Left ventricle myocardium superior (tissue), 1 donor: ENCODE results near the gene SOX13. TPM values are rescaled to one million over a fixed set of nuclear protein-coding genes. Genes with fewer than 3 reads are reported as not detected.
"Not testable (repeated sequence)": the region's sequence is repeated elsewhere in the genome, so short reads cannot be mapped to it uniquely, and the experiment has no call there.

Experiments
- ATAC-seq: fragments of 200-7000 bp; cut with Tn5 transposase; one replicate; pipeline ENCODE4 v1.9.1; 2020; ENCODE audit warnings: mild to moderate bottlenecking, moderate library complexity
- DNase-seq: peaks from one replicate; pipeline ENCODE4 v3.0.0-alpha.2; 2020
- intact Hi-C: fragments of 100-400 bp; cut with micrococcal nuclease; formaldehyde crosslinking; loops from one replicate; pipeline ENCODE4 v1.11.0; 2022
- long read RNA-seq: library from polyadenylated mRNA; unstranded; transcript quantifications from one replicate; pipeline ENCODE4 v2.0.0, GENCODE V29; 2021
- total RNA-seq: library from RNA; stranded (reverse); fragmentation: NEBNext Ultra II Directional; extraction: Animal tissue kit (Norgen Biotek cat#: 25700); gene quantifications from one replicate; pipeline ENCODE4 v1.2.1, GENCODE V29; 2021
- donor health status: DM: no; HTN: yes; CAD: no; lungs with severe emphysema.

The SOX13 gene
- 12.7 TPM for total RNA-seq
- long read RNA-seq, partial matches to known transcripts: 0 of 2 reads
- long read RNA-seq, other reads (novel, unspliced or antisense): 2 of 2 reads

DNA sequence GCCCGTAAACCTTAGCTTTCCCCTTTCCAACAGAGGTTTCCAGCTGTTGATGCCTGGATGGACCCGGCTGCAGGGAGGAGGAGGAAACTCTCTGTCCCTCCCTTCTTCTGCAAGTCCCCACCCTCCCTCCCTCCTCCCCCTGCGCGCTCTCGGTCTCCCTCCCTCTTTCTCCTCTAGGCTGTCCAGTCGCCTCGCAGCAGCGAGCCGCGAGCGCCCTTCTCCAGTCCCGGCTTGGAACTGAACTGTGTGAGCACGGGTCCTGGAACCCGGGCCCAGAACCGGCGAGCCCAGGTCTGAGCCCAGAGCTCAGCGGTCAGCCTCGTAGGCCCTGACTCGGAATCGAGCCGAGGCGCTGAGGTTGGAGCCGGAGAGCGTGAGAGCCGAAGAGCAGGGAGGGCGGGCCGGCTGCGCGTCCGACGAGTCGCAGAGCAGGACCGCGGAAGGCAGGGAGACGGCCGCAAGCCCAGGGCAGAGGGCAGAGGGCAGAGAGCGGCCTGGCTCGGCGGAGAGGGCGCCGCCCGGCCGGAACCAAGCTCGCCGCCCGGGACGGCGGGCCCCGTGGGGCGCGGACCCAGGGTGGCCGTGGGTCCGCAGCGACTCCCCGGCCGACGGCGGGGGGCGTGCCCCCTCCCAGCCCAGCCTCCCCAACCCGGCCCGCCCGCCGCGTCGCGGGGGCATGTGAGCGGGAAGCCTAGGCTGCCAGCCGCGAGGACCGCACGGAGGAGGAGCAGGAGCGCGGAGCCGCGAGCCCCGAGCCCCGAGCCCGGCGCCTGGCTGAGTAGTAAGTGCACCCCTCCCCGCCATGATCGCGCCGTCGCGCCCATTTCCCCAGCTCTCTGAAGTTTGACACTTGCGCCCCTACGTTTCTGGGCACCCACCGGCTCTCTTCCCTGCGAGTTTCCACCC lies at the start of gene SOX13:
SOX13 (plus strand) TSS at position 185 of the 906 bp plus-strand sequence. CDS start 39,801 bp downstream, outside the sequence.
- peak; percentile 88 for DNase-seq
- intact Hi-C loops: no loop called here
- ATAC-seq: peak; percentile 86

- DNase-seq (no peak), ATAC-seq (no peak)
- intact Hi-C loops: no loop called here
Measured at GRCh38 chr1:204025917-204026707, 46.8 kb upstream of the SOX13 start.

DNA sequence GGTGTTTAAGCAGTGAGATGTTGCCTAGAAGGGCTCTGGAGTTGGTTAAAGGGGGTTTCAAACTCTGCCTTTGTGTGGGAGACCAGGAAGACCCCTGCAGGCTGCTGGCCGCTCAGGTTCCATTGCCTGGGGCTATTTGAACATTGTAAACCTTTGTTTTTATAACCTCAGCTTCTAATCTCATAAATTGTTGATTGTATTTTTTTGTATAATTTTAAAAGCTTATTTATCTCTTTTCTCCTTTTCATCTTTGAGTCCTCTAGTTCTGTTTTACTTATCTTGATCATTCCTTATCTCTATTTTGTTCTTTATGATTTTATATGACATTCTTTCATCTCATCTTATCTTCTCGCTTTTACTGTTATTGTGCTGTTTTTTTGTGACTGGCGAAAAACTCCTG lies 45.5 kb upstream of the SOX13 start:
- no peak for DNase-seq
- no peak for ATAC-seq
- intact Hi-C loops: no loop called here

DNA sequence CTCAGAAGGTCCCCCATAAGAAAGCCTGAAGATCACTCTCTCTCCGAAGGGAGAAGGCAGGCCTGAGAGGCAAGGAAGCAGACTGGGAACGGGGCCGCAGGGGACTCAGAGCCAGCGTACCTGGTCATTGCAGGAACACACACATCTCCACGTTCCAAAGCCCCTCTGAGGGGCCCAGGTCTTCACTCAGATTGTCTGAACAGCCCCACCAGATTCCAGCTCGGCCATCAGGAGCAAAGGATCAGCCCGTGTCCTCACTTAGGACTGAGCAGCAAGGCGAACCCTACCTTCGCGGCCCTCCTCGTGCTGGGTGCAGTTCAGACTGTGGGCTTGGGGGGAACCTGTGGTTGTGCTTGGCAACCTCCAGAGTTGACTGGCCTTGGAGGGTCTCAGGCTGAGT lies 43.9 kb upstream of the SOX13 start:
- no peak for DNase-seq
- no peak for ATAC-seq
- intact Hi-C loops: no loop called here

- ATAC-seq: no peak
- intact Hi-C loops: no loop called here
- DNase-seq: no peak
Measured at GRCh38 chr1:204031098-204031710, 41.7 kb upstream of the SOX13 start.

- DNase-seq (no peak), ATAC-seq (peak; percentile 22)
- intact Hi-C loops: no loop called here
Measured at GRCh38 chr1:204032642-204033235, 40.2 kb upstream of the SOX13 start.

GRCh38 chr1:204033306-204033705 lies 39.6 kb upstream of the SOX13 start:
- ATAC-seq (no peak), DNase-seq (no peak)
- intact Hi-C loops: no loop called here

DNA sequence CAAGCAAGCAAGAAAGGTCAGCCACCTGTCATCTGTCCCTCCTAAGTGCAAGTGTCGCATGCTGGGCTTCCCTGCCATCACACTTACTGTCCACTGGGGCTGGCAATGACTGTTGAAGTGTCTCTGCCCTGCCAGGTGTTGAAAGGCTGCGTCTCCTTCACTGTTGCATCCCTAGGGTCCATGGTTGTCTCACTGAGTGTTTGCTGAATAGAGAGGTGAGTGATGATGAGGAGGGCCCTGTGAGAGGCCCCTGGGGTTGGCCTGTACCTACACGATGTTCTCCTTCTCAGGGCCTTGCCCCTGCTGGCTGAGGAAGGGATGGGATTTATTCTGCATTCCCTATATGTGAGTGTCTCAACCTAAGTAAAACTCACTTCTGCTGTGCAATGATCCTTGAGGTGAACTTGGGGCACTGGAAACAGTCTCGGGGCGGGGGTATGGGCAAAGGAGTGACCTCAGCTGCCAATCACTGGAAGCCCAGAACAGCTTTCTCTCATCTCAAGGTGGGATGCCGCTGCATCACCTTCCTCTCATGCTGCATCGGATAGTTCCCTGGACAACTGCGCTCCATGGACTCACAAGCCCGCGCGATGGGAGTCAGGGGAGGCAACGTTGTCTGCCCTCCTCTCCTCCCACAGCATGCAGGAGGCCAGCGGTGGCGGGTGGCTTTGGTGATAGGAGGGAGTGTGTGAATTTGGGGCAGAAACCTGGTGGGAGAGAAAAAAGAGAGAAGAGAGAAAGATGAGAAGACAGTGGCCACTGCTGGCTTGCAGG lies 35.8 kb upstream of the SOX13 start:
- ATAC-seq (no peak), DNase-seq (no peak)
- intact Hi-C loops: no loop called here

GRCh38 chr1:204041232-204041767 lies 31.6 kb upstream of the SOX13 start:
- intact Hi-C loops: no loop called here
- peak; percentile 52 for DNase-seq

GRCh38 chr1:204041803-204042505 lies 31.0 kb upstream of the SOX13 start:
- no peak for DNase-seq
- intact Hi-C loops: no loop called here
- ATAC-seq: peak; percentile 67

More at GRCh38 chr1:204041232-204041767, 31.6 kb upstream of the SOX13 start:
- ATAC-seq: peak; percentile 83

DNA sequence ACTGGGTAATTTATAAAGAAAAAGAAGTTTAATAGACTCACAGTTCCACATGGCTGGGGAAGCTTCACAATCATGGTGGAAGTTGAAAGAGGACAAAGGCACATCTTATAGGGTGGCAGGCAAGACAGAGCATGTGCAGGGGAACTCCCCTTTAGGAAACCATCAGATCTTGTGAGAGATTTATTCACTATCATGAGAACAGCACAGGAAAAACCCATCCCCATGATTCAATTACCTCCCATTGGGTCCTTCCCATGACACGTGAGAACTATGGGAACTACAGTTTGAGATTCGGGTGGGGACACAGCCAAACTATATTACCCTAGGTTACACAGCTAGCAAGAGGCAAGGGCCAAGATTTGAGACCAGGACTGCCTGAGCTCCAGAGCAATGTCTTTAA lies 30.4 kb upstream of the SOX13 start:
- intact Hi-C loops: no loop called here
- ATAC-seq (no peak), DNase-seq (no peak)

DNA sequence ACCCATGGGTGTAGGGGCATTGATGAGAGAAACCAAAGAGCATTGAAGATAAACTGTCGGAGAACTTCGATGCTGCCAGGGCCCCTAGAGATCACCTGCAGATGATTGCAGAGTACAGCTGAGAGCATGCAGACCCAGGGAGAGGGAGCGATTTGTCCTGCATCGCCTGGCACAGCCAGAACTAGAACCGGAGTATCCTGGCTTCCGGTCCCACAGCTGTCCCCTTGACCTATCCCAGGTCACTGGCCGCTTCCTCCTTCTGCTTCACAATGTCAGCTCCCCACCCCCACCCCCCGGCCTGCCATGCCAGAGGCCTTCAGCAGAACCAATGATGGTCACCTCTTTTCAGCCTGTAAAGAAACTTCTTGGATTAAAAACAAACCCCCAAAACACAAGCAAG lies 29.2 kb upstream of the SOX13 start:
- intact Hi-C loops: no loop called here
- DNase-seq (no peak), ATAC-seq (no peak)

DNA sequence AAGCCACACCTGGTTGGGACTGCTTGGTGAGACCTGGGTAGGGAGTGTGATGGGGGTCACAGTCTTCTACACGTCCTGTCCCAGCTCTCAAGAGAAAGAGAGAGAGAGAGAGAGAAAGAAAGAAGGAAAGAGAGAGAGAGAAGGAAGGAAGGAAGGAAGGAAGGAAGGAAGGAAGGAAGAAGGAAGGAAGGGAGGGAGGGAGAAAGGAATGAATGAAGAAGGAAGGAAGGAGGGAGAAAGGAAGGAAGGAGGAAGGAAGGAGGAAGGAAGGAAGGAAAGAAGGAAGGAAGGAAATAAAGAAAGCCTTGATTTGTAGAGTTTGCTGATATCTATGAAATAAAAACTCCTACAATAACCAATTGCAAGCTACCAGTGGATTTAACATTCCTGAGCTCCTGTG lies 28.5 kb upstream of the SOX13 start:
- intact Hi-C loops: no loop called here
- DNase-seq (no peak), ATAC-seq (no peak)

DNA sequence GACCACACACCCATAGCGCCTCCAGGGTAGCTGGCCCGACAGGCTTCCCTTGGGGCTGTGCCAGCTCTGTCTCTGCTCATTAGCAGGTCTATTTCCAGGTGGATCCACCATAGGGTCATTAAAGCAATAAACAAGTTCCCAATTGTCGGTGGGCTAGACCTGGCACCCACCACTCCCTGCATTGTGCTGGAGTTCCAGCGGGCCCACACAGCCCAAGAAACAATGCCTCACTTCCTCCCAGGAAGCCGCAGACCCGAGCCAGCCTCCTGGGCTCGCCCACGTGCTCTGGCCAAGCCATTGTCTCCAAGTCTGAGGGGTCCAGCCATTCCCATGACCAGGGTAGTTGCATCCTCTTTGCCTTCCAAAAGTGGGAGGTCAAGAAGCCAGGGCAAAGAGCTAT lies 27.5 kb upstream of the SOX13 start:
- intact Hi-C loops: no loop called here
- ATAC-seq: peak; percentile 65
- DNase-seq: peak; percentile 53

GRCh38 chr1:204046346-204046745 lies 26.6 kb upstream of the SOX13 start:
- intact Hi-C loops: no loop called here
- ATAC-seq: no peak
- no peak for DNase-seq

DNA sequence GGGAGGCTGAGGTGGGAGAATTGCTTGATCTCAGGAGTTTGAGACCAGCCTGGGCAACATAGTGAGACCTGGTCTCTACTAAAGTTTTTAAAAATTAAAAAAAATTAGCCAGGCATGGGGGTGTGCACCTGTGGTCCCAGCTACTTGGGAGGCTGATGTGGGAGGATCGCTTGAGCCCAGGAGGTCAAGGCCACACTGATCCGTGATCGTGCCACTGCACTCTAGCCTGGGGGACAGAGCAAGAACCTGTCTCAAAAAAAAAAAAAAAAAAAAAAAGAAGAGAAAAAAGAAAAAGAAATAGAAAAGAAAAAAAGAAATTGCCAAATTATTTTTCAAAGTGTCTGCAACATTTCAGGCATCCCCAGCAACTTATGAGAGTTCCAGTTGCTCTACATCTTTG lies 24.1 kb upstream of the SOX13 start:
- DNase-seq, ATAC-seq, intact Hi-C loops: not testable (repeated sequence)

DNA sequence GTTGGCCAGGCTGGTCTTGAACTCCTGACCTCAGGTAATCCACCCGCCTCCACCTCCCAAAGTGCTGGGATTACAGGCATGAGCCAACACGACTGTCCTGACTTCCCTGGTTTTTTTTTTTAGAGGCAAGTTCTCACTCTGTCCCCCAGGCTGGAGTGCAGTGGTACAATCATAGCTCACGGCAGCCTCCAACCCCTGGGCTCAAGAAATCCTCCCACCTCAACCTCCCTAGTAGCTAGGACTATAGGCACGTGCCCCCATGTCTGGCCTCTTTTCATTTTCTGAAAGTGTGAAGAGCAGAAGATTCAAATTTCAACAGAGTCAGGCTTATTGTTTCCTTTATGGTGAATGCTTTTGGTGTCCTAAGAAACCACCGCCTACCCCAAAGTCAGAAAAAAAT lies 21.7 kb upstream of the SOX13 start:
- intact Hi-C loops: no loop called here
- ATAC-seq: no peak
- no peak for DNase-seq

DNA sequence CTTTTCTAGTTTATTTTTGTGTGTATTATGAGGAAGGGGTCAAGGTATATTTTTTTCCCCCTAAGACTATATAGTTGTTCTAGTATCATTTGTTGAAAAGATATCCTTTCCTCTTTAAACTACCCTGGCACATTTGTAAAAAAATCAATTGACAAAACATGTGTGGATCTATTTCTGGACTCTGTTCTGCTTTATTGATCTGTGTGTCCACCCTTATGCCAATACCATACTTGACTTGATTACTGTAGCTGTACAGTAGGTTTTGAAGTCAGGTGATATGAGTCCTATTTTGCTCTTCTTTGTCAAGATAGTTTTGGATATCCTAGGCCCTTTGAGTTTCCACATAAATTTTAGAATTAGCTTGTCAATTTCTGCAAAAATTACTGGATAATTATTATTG lies 21.2 kb upstream of the SOX13 start:
- intact Hi-C loops: no loop called here
- DNase-seq (no peak), ATAC-seq (no peak)
